ENCODE measurements around the gene SLC26A1.

Gene SLC26A1

DNA sequence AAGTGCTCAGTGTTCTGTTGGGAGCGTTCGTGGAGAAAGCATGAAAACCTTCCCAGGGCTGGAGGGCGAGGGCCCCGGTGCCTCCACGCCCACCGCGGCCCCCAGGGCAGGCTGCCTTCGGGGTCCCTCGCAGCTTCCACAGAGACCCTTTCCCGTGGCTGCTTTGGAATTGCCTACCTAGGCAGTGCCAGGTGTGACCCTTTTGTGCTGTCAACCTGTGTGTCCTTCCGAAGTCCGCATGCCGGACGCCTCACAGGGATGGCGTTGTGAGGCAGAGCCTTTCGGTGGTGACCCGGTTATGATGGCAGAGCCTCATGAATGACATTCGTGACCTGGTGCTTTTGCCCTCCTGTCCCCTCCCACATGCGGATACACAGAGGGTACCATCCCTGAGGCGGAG is 43.5 kb downstream of the SLC26A1 start:
- no peaks in the 10 kb centered on the region for H3K9me3 ChIP-seq
- H3K4me1 ChIP-seq (ENCODE audit: control insufficient read depth in 1 of 2, insufficient read depth in 1 of 2, low read depth in 1 of 2, low read length in 1 of 2) = no peaks in the 10 kb centered on the region
- no peak overlapping the region for H3K27ac ChIP-seq
- TF ChIP-seq, protein P1, sequence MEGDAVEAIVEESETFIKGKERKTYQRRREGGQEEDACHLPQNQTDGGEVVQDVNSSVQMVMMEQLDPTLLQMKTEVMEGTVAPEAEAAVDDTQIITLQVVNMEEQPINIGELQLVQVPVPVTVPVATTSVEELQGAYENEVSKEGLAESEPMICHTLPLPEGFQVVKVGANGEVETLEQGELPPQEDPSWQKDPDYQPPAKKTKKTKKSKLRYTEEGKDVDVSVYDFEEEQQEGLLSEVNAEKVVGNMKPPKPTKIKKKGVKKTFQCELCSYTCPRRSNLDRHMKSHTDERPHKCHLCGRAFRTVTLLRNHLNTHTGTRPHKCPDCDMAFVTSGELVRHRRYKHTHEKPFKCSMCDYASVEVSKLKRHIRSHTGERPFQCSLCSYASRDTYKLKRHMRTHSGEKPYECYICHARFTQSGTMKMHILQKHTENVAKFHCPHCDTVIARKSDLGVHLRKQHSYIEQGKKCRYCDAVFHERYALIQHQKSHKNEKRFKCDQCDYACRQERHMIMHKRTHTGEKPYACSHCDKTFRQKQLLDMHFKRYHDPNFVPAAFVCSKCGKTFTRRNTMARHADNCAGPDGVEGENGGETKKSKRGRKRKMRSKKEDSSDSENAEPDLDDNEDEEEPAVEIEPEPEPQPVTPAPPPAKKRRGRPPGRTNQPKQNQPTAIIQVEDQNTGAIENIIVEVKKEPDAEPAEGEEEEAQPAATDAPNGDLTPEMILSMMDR (IDR thresholded peaks at IDR 0.05) = no peak
- peaks cover 49% of the 10 kb centered on the region for H3K36me3 ChIP-seq
- no peak overlapping the region for H3K4me3 ChIP-seq (ENCODE audit: low read depth in 1 of 2, low read length in 1 of 2)
- peaks cover 15% of the 10 kb centered on the region for H3K27me3 ChIP-seq

DNA sequence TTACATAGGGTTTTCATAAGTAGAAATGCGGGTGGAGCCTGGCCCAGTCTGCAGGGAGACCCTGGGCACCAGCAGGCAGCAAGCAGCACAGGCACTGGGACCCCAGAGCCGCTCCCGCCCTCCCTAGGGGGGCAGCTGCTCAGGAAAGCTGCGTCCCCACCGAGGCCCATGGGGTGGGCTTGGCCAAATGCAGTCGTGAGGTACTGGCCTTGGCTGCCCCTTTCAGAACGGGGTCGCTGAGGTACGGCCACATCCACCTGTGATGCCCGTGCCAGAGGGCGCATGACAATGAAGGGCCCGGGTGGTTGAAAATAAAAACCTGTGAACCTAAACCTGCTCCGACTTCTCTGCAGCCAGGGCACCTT is 44.3 kb downstream of the SLC26A1 start:
- no peaks in the 10 kb centered on the region for H3K4me1 ChIP-seq (ENCODE audit: control insufficient read depth in 1 of 2, insufficient read depth in 1 of 2, low read depth in 1 of 2, low read length in 1 of 2)

DNA sequence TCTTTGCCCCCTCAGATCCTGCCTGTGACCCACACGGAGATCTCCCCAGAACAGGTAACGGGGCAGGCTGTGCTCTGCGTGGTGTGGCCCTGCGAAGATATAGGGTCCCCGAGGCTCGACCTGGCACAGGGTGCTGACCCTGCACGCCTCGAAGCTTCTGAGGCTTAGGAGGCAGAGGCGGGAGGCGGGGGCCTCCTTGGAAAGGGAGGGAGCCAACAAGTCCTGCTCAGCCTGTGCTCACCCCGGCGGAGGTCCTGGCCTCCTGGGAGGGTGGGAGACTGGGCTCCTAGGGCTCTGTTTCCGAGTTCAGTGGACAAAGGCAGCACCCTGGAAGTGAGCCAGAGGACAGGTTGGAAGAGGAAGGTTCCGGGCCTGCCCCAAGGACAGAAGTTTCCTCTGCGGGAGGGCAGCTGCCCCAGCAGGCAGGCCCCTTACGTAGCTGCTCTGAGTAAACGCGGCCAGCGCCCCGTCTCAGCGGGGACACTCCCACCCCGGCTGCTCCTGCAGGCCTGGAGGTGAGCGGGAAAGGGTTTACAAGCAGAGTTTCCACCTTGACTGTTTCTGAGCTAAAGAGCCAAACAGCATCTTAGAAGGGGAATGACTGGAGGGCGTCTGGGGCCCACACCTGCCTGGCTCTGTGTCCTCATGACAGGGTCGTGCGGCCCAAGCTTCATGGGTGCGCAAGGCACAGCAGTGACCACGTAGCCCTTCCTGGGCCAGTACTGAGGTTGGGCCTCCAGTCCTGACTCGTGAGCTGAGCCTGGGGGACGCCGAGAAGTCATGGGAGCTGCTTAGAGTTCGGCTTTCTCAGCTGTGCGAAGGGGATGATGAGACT is 44.9 kb downstream of the SLC26A1 start:
- H3K4me3 ChIP-seq (ENCODE audit: low read depth in 1 of 2, low read length in 1 of 2) = no peak overlapping the region
- no peaks in the 10 kb centered on the region for H3K9me3 ChIP-seq
- H3K27ac ChIP-seq = no peak overlapping the region
- peaks cover 37% of the 10 kb centered on the region for H3K36me3 ChIP-seq
- no peaks in the 10 kb centered on the region for H3K4me1 ChIP-seq (ENCODE audit: control insufficient read depth in 1 of 2, insufficient read depth in 1 of 2, low read depth in 1 of 2, low read length in 1 of 2)
- peaks cover 15% of the 10 kb centered on the region for H3K27me3 ChIP-seq
- TF ChIP-seq, protein P1 (IDR thresholded peaks at IDR 0.05) = no peak

More for the DNA sequence above, 44.3 kb downstream of the SLC26A1 start:
- Histone ChIP-seq H3K36me3 (peaks cover 42% of the 10 kb centered on the region), H3K27ac (no peak overlapping the region), H3K4me3 (ENCODE audit: low read depth in 1 of 2, low read length in 1 of 2) (no peak overlapping the region), H3K27me3 (peaks cover 15% of the 10 kb centered on the region), H3K9me3 (no peaks in the 10 kb centered on the region)
- TF ChIP-seq, protein P1 (IDR thresholded peaks at IDR 0.05) = no peak

DNA sequence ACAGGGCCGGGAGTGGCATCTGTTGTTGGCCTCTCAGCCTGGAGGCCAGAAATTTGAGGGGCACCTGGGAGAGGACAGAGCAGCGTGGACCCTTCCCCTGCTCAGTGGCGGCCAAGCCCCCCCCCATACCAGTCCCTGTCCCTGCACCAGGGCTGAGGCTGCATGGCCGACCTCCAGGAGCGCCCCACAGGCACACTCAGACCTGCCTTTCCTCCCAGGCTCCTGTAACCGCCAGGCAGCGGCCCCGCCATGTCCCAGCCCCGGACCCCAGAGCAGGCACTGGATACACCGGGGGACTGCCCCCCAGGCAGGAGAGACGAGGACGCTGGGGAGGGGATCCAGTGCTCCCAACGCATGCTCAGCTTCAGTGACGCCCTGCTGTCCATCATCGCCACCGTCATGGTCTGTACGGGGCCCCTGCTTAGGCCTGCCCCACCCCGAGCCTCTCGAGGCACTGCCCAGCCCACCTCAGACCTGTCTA is 45.7 kb downstream of the SLC26A1 start:
- TF ChIP-seq, protein P1 (IDR thresholded peaks at IDR 0.05) = no peak
- Histone ChIP-seq H3K9me3 (no peaks in the 10 kb centered on the region), H3K27me3 (peaks cover 15% of the 10 kb centered on the region), H3K4me3 (ENCODE audit: low read depth in 1 of 2, low read length in 1 of 2) (no peak overlapping the region), H3K27ac (no peak overlapping the region), H3K36me3 (peaks cover 30% of the 10 kb centered on the region), H3K4me1 (ENCODE audit: control insufficient read depth in 1 of 2, insufficient read depth in 1 of 2, low read depth in 1 of 2, low read length in 1 of 2) (no peaks in the 10 kb centered on the region)

DNA sequence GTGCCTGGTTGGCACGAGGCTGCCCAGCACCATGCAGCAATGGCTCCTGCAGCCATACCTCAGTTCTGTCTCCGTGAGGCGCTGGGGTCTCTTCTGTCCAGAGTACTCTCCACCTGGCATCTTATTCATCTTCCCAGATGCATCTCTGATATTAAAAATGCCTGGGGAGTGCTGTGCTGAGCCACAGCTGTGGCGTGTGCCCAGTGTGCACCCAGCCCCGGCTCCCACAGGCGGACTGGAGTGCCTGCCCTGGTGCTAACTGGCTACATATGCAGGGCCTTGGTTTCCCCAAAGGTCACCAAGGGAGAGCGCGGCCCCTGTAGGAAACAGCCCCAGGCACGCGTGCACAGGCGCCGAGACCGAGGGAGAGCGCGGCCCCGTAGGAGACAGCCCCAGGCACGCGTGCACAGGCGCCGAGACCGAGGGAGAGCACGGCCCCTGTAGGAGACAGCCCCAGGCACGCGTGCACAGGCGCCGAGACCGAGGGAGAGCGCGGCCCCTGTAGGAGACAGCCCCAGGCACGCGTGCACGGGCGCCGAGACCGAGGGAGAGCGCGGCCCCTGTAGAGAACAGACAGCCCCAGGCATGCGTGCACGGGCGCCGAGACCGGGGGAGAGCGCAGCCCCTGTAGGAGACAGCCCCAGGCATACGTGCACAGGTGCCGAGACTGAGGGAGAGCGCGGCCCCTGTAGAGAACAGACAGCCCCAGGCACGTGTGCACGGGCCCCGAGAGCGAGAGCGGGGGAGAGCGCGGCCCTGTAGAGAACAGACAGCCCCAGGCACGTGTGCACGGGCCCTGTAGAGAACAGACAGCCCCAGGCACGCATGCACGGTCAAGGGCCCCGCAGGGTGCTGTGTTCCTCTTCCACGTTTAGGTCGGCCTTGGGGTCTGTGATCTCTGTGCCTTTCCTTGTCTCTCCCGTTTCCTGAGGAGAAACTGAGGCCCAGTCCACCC is 46.4 kb downstream of the SLC26A1 start:
- Histone ChIP-seq H3K4me3 (ENCODE audit: low read depth in 1 of 2, low read length in 1 of 2) (no peak overlapping the region), H3K27ac (no peak overlapping the region), H3K9me3 (no peaks in the 10 kb centered on the region), H3K4me1 (ENCODE audit: control insufficient read depth in 1 of 2, insufficient read depth in 1 of 2, low read depth in 1 of 2, low read length in 1 of 2) (no peaks in the 10 kb centered on the region), H3K27me3 (peaks cover 15% of the 10 kb centered on the region), H3K36me3 (peaks cover 24% of the 10 kb centered on the region)
- TF ChIP-seq, protein P1 (IDR thresholded peaks at IDR 0.05) = no peak
